Thoracic aorta (tissue), 2 donors: ENCODE results near the gene KRT6B. TPM values are rescaled to one million over a fixed set of nuclear protein-coding genes. Genes with fewer than 3 reads are reported as not detected.

Experiments used
- ATAC-seq: fragments of 150-250 bp; one replicate; pipeline ENCODE4 v1.8.0; 2017; ENCODE audit warnings: low read depth; ENCODE audit not compliant: insufficient number of reproducible peaks, low FRiP score
- DNase-seq: peaks from one replicate; pipeline ENCODE4 v3.0.0-alpha.2; 2020; ENCODE audit warnings: low spot score
- H3K27ac ChIP-seq, 2 donors: fragments of 200-600 bp; sonication (generic); 1 replicate in 1 of 2; 2 replicates in 1 of 2; pipeline ENCODE4 v1.5.1; 2016; ENCODE audit warnings: mild to moderate bottlenecking in 2 of 2, moderate library complexity in 2 of 2
- H3K27me3 ChIP-seq: fragments of 200-600 bp; sonication (generic); replicated peaks from 2 replicates; pipeline ENCODE4 v1.6.0; 2016; ENCODE audit warnings: mild to moderate bottlenecking; ENCODE audit not compliant: insufficient read depth
- H3K36me3 ChIP-seq: fragments of 200-600 bp; sonication (generic); one replicate; pipeline ENCODE4 v1.5.1; 2016
- H3K4me1 ChIP-seq, 2 donors: fragments of 200-600 bp; sonication (generic); 1 replicate in 1 of 2; 2 replicates in 1 of 2; pipeline versions ENCODE4 v1.5.1 to v1.6.0; 2016; ENCODE audit warnings: low read depth in 2 of 2, mild to moderate bottlenecking in 1 of 2; ENCODE audit not compliant: control insufficient read depth in 1 of 2
- H3K4me3 ChIP-seq: fragments of 200-600 bp; sonication (generic); 2 replicates; pipeline ENCODE4 v1.5.1; 2016; ENCODE audit warnings: mild to moderate bottlenecking
- H3K9me3 ChIP-seq: fragments of 200-600 bp; sonication (generic); 2 replicates; pipeline ENCODE4 v1.5.1; 2016
- total RNA-seq, 2 donors: library from RNA; depleted of rRNA; stranded (reverse); fragments of >200 nt; gene quantifications; one replicate each; pipeline versions ENCODE4 v1.1.0 to v1.2.3, GENCODE V29; 2016
- TF ChIP-seq, protein P1 (sequence below): fragments of 200-600 bp; sonication (generic); IDR thresholded peaks from one replicate; pipeline ENCODE4 v1.5.1; 2019; ENCODE audit warnings: antibody characterized with exemption

Gene KRT6B
- total RNA-seq, 2 donors from 2014 or later = 0.41 TPM; not detected in 1

- ATAC-seq (no peak), DNase-seq (no peak)
- no peaks in the 10 kb centered on the region for H3K4me1 ChIP-seq
- no peak overlapping the region for H3K27ac ChIP-seq
- H3K27me3 ChIP-seq = no peaks in the 10 kb centered on the region
- no peaks in the 10 kb centered on the region for H3K9me3 ChIP-seq
- H3K4me3 ChIP-seq = no peak overlapping the region
- H3K36me3 ChIP-seq = no peaks in the 10 kb centered on the region
- TF ChIP-seq, protein P1, sequence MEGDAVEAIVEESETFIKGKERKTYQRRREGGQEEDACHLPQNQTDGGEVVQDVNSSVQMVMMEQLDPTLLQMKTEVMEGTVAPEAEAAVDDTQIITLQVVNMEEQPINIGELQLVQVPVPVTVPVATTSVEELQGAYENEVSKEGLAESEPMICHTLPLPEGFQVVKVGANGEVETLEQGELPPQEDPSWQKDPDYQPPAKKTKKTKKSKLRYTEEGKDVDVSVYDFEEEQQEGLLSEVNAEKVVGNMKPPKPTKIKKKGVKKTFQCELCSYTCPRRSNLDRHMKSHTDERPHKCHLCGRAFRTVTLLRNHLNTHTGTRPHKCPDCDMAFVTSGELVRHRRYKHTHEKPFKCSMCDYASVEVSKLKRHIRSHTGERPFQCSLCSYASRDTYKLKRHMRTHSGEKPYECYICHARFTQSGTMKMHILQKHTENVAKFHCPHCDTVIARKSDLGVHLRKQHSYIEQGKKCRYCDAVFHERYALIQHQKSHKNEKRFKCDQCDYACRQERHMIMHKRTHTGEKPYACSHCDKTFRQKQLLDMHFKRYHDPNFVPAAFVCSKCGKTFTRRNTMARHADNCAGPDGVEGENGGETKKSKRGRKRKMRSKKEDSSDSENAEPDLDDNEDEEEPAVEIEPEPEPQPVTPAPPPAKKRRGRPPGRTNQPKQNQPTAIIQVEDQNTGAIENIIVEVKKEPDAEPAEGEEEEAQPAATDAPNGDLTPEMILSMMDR = no peak
These were observed 35.2 kb downstream of the KRT6B start for GRCh38 chr12:52416795-52417194.

DNA sequence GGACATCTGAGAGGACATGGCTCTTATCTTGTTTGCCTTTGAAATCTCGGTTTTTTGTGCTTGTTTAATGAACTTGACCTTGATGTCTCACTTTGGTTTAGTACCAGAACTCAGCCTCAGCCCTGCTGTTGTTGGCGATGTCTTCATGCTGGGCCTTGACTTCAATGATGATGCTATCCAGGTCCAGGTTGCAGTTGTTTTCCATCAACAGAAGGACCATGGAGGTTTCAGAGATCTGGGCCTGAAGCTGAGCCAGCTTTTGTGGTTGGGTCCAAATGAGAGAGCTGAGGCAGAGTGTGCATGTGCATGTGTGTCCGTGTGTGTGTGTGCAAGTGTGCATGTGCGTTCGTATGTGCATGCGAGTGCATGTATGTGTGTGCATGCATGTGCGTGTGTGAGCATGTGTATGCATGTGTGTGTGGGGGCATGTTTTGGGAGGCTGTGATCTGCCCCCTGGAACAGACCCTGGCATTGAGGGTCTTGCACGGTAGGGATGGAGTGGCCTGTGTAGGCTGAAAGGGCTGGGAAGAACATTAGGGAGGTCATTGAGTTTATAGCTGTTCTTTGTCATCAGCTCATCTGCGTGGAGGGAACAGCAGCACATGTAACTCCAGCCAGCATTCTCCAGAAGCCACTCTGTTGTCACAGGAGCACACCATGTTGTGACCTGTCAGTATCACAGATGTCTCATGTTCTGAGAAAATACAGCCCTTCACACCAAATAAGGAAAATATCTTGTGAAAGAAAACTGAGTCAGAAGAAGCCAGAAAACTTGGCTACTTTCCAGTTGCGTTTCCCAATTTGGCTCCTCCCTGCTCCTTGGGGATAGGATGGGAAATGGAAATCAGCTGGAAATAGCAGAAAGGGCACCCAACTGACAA lies 35.8 kb downstream of the KRT6B start:
- Histone ChIP-seq H3K27me3 (no peaks in the 10 kb centered on the region), H3K36me3 (no peaks in the 10 kb centered on the region), H3K4me1 (no peaks in the 10 kb centered on the region), H3K9me3 (no peaks in the 10 kb centered on the region), H3K27ac (no peak overlapping the region), H3K4me3 (no peak overlapping the region)
- DNase-seq (no peak), ATAC-seq (peak; percentile 63)
- TF ChIP-seq, protein P1 = no peak

- Histone ChIP-seq H3K27ac (no peak overlapping the region), H3K27me3 (no peaks in the 10 kb centered on the region), H3K9me3 (no peaks in the 10 kb centered on the region), H3K36me3 (no peaks in the 10 kb centered on the region), H3K4me3 (no peak overlapping the region), H3K4me1 (no peaks in the 10 kb centered on the region)
- ATAC-seq (no peak), DNase-seq (no peak)
- TF ChIP-seq, protein P1 = no peak
These were observed 37.0 kb downstream of the KRT6B start for GRCh38 chr12:52414936-52415335.

DNA sequence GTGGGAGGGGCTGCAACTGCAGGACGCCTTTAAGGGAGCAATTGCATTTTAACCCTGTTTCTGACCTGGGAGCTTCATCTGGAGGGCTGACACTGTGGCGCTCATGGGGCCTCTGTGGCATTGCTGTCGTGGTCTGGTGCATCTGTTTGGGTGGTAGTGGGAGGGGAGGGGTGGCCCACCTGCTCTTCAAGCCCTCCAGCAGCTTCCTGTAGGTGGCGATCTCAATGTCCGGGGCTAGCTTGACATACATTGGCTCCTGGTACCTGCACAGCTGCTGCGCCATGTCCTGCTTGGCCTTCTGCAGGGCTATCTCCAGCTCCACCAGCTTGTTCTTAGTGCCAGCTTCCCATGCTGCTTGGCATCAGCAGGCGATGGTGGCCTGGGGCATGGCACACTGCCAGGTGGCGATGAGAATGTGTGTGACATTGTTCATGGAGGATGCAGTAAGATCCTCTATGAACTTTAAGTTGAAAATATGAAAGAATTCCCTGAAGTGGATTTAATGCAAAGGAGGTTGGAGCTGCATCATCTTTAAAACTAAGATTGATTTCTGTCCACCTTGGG lies 38.1 kb downstream of the KRT6B start:
- H3K27ac ChIP-seq = no peak overlapping the region
- no peaks in the 10 kb centered on the region for H3K4me1 ChIP-seq
- ATAC-seq = no peak
- no peaks in the 10 kb centered on the region for H3K36me3 ChIP-seq
- H3K9me3 ChIP-seq = no peaks in the 10 kb centered on the region
- no peak for DNase-seq
- no peak overlapping the region for H3K4me3 ChIP-seq
- H3K27me3 ChIP-seq = no peaks in the 10 kb centered on the region
- TF ChIP-seq, protein P1 = no peak

GRCh38 chr12:52413202-52413601 lies 38.7 kb downstream of the KRT6B start:
- ATAC-seq (no peak), DNase-seq (no peak)
- no peak overlapping the region for H3K27ac ChIP-seq
- no peak overlapping the region for H3K4me3 ChIP-seq
- no peaks in the 10 kb centered on the region for H3K36me3 ChIP-seq
- H3K4me1 ChIP-seq = no peaks in the 10 kb centered on the region
- no peaks in the 10 kb centered on the region for H3K9me3 ChIP-seq
- TF ChIP-seq, protein P1 = no peak
- H3K27me3 ChIP-seq = no peaks in the 10 kb centered on the region
